Stimulated activated CD4-positive, alpha-beta T cell treated with anti-CD3 and anti-CD28 coated beads, Interleukin-12 subunit alpha, Interleukin-12 subunit beta, amount 100 ng/mL, for 4 hours (primary cell): ENCODE measurements around the gene DAPK2.

Experiments
- DNase-seq: peaks from one replicate; pipeline ENCODE4 v3.0.0-alpha.2; 2020

Gene DAPK2

GRCh38 chr15:64019764-64020163 is 26.5 kb downstream of the DAPK2 start:
- DNase-seq, result no peak

GRCh38 chr15:64017591-64018163 is 28.6 kb downstream of the DAPK2 start:
- no peak for DNase-seq

DNA sequence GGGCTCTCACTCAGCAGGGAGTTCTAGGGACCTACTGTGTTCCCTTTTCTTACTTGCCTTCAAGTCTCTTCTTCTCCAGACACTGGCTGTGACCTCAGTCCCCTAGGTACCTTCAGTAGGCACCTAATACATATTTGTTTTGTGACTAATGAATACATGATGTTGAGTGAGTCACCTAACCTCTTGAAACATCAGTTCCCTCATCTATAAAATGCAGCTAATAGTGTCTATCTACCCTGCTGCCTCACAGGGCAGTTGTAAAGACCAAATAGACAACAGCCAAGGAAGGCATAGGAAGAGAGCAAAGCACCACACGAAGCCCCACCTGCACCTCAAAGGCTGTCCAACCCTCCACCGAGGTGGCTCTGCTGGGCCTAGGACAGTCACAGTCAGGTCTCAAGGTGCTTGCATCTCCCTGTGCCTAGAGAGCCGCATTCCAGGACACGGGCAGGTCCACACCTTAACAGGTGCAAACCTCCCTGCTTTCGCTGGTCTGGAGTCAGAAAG is 29.1 kb downstream of the DAPK2 start:
- DNase-seq, result no peak

GRCh38 chr15:64016257-64016656 is 30.0 kb downstream of the DAPK2 start:
- DNase-seq, result no peak

- DNase-seq, result no peak
Observed at GRCh38 chr15:64014995-64015394, 31.3 kb downstream of the DAPK2 start.

DNA sequence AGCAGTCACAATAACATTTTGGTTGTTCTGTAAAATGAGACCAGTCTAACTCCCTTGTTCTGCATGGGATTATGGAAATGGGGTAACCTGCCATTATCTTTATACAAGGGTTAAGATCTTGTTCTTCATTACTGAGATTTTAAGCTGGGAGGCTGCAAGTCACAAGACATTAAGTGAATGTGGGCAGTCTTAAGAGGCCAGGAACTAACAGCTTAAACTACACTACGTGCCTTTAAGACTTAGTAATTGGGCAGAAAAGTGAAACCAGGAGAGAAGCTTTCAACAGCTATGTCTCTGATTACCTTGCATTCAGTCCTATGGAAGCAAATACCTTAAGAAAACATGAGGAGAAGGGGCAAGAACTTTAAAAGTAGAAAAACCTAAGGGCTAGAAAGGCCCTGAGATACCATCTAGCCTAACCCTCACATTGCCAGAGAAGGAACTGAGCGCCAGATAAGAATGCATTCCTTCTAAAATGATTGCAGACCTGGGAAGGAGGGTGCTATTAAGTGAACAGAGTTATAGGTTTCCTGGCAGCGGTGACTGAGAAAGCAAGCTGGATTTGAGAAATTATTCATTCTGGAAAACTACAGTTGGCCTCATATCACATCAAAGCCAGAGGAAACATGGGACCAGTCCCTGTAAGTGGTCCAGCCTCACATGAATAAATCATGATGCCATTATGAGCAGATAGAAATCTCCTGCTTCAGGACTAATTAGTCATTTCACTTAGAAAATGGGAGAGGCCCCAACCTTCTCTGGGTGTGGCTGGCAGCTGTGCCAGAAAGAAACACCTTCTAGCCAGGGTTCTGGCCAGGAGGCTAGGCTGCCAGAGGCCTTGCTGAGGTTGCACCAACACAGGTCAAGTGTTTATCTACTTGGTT is 32.9 kb downstream of the DAPK2 start:
- DNase-seq, result no peak

GRCh38 chr15:64011736-64012135 is 34.5 kb downstream of the DAPK2 start:
- no peak for DNase-seq

DNA sequence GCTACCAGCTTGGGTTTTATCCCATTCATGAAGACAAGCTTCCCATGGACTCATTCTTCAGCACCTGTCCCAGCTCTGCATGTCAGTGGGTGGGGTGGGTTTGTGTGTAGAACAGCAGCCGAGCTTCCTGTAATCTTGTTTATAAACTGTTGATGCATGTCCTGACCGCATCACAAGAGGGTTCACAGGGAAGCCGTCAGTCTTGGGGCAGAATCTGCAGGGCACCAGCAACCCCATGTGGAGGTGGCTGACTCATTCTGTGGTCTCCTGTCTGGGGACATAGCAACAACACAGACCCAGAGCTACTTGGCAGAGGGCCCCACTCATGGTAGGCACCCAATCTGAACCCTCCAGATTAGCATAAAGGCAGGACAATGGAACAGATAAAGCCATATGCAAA is 35.6 kb downstream of the DAPK2 start:
- peak; percentile 37 for DNase-seq

- DNase-seq, result no peak
Observed at GRCh38 chr15:64009798-64010261, 36.5 kb downstream of the DAPK2 start.

DNA sequence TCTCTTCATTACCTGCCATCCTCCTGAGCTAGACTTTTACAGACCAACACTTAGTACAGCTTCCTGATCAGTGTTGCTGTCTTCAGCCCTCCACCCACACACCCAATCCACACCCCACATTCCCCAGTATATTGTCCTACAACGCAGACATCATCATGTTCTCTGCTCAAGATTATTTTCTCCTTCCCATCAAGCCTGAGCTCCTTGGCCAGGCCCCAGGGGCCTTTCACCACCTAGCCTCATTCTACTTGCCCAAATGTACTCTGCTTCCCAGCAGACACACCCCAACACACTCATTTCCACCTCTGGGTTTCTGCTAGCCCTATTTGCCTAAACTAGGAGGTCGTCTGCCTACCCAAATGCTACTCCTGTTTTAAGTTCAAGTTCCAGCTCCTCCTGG is 37.0 kb downstream of the DAPK2 start:
- DNase-seq, result no peak

GRCh38 chr15:64008177-64008576 is 38.1 kb downstream of the DAPK2 start:
- no peak for DNase-seq

- no peak for DNase-seq
Observed at GRCh38 chr15:64006642-64007041, 39.6 kb downstream of the DAPK2 start.

DNA sequence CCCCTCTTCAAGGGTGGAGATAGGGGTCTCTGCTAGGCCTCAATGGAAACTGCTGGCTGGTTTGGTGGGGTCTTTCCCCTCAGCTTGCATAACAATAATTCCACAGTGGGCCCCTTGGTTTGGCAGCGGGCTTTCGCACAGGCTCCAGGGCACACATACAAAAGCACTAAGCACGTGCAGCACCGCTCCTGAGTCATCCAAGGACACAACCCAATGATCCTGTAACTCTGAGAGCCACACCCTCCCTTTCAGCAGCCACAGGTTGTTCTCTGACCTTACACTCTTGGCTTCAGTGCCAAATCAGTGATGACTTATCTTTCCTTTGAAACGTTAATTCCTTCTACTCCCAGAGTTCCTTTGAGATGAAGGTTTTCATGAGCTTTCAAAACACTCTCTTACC is 41.7 kb downstream of the DAPK2 start:
- no peak for DNase-seq

DNA sequence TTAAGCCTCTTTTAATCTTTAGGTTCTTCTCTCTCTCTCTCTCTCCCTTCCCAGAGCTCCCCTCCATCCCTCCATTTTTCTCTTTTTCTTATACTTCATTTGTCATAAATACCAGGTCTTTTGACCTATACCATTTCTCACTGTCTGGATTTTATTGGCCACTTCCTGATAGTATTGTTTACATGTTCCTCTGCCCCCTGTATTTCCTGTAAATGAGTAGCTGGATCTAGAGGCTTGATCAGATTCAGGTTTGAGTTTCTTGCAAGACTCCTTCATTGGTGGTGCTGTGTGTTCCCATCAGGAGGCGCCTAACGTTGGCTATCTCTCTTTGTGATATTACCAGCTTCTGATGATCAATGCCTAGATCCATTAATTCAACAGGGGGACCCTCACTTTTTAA is 42.2 kb downstream of the DAPK2 start:
- no peak for DNase-seq

DNA sequence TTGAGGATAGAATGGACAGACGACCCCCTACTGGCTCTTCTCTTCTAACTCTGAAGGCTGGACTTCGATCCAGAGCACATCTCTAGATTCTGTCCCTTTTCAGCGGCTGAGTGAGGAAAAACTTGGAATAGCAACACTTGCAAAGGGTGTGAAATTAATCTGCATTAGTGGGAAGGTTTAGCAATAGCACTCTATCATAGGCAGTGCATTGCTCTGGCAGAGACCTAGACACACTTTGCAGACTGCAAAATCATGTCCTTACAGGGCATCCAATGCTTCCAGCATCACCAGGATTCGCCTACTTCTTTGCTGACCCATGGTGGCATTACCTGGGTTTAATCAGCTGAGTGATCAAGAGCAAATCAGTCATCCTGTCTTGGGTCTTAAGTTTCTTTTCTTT is 43.1 kb downstream of the DAPK2 start:
- no peak for DNase-seq

- no peak for DNase-seq
Observed at GRCh38 chr15:64001148-64001547, 45.1 kb downstream of the DAPK2 start.

GRCh38 chr15:64000183-64000951 is 45.9 kb downstream of the DAPK2 start:
- no peak for DNase-seq

- DNase-seq, result no peak
Observed at GRCh38 chr15:63999177-63999576, 47.1 kb downstream of the DAPK2 start.

- no peak for DNase-seq
Observed at GRCh38 chr15:63998489-63998888, 47.8 kb downstream of the DAPK2 start.

DNA sequence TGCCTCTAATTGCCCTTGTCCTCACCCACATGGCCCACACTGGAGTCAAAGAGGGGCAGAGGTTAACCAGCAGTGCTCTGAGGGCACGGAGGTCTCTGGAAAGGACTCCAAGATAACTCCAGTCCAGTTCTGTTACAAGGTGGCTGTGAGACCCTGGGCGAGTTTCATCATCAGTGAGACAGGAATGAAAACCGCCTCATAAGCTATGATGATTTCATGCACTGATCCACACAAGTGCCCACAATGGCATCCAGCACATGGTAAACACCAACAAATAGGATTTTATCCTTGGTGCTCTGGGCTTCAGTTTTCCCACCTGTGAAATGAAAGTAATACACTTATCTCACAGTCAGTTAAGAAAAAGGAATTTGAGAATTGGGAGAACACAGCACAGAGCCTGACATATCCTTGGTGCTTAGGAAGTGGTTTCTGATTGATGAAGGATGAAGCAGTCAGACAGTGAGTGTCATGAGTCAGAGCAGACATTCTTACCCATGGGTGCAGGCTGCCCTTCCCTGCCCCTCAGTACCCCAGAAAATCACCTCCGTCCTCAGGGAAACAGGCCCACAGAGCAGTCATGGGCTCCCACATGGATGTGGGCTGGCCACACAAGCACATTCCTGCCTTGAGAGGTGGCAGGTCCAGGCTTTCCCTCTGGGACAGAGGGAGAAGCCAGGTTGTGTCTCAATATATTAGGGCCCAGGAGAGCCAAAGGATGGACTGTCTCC is 48.4 kb downstream of the DAPK2 start:
- no peak for DNase-seq

DNA sequence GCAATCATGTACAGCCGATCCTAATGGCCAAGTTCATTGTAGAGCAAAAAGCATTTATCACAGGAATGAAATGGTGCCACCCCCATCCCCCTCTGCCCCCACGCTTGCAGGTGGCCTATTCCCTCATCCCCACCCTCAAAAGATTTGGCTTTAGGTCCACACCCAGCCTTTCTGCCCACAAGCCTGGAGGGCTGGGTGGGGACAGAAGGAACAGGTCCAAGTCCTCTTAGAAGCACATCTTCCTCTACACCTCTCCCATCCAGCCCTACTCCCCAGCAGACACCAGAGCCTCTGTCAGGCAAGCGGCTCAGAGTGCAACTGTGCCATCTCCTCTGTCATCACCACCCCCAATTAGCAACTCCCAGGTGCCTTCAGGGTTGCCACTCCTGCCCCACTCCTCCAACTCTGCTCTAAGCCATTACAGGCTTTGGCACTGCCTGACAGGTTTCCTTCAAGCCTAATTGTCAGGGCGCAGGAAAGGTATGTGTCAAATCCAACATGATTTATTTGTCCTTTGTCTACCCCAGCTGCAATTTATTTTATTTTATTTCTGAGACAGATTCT is 49.4 kb downstream of the DAPK2 start:
- DNase-seq, result no peak

DNA sequence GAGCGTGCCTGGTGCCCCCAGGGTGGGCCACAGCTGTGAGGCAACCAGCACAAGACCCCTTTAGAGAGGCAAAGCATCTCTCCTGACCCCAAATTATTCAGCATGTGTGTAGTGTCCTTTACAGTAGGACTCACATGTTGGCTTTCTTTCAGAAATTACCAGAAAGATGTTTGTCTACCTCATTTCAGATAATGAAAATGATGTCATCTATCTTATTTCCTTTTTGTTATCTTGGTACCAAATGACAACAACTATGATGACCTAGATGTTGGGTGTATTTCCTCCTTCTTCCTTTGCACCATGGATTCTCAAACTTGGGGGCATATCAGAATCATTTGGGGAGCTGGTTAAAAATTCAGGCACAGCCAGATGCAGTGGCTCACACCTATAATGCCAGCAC is 50.5 kb downstream of the DAPK2 start:
- DNase-seq, result no peak
